HG02970 (cell line): Measurements from ENCODE around the gene AP5Z1.
"Not testable (repeated sequence)": the region's sequence is repeated elsewhere in the genome, so short reads cannot be mapped to it uniquely, and the experiment has no call there.

Experiments
- ATAC-seq: cut with Tn5 transposase; IDR thresholded peaks from one replicate; pipeline ENCODE4 v1.9.1; 2021; ENCODE audit warnings: mild to moderate bottlenecking, moderate library complexity, moderate number of reproducible peaks; ENCODE audit not compliant: unreplicated experiment, low FRiP score

The AP5Z1 gene

GRCh38 chr7:4787541-4787940 lies 12.1 kb downstream of the AP5Z1 start:
- ATAC-seq, result no peak

GRCh38 chr7:4787947-4788626 lies 12.7 kb downstream of the AP5Z1 start:
- no peak for ATAC-seq

- no peak for ATAC-seq
Observed at GRCh38 chr7:4788627-4789189, 13.3 kb downstream of the AP5Z1 start.

GRCh38 chr7:4789194-4790077 lies 14.0 kb downstream of the AP5Z1 start:
- no peak for ATAC-seq

GRCh38 chr7:4790078-4790465 lies 14.6 kb downstream of the AP5Z1 start:
- no peak for ATAC-seq

GRCh38 chr7:4790516-4790991 lies 15.1 kb downstream of the AP5Z1 start:
- no peak for ATAC-seq

GRCh38 chr7:4791101-4791737 lies 15.8 kb downstream of the AP5Z1 start:
- no peak for ATAC-seq

- no peak for ATAC-seq
Observed at GRCh38 chr7:4791738-4792536, 16.5 kb downstream of the AP5Z1 start.

GRCh38 chr7:4792537-4793126 lies 17.2 kb downstream of the AP5Z1 start:
- ATAC-seq, result no peak

- not testable (repeated sequence) for ATAC-seq
Observed at GRCh38 chr7:4793385-4793993, 18.1 kb downstream of the AP5Z1 start.

GRCh38 chr7:4794171-4794570 lies 18.7 kb downstream of the AP5Z1 start:
- ATAC-seq, result not testable (repeated sequence)

- ATAC-seq, result no peak
Observed at GRCh38 chr7:4794591-4795350, 19.3 kb downstream of the AP5Z1 start.

GRCh38 chr7:4796453-4796852 lies 21.0 kb downstream of the AP5Z1 start:
- ATAC-seq, result no peak

- no peak for ATAC-seq
Observed at GRCh38 chr7:4797858-4798705, 22.7 kb downstream of the AP5Z1 start.

- no peak for ATAC-seq
Observed at GRCh38 chr7:4798706-4799235, 23.3 kb downstream of the AP5Z1 start.

GRCh38 chr7:4799508-4800268 lies 24.3 kb downstream of the AP5Z1 start:
- ATAC-seq, result no peak

GRCh38 chr7:4800487-4800886 lies 25.1 kb downstream of the AP5Z1 start:
- ATAC-seq, result no peak
